Left kidney (tissue), 8 donors: ENCODE results near the gene RBBP8. TPM values are rescaled to one million over a fixed set of nuclear protein-coding genes. Genes with fewer than 3 reads are reported as not detected.
A peak's percentile ranks its signal among the peaks of the same experiment; 100 is the strongest.
"Not testable (repeated sequence)": the region's sequence is repeated elsewhere in the genome, so short reads cannot be mapped to it uniquely, and the experiment has no call there.

Experiments
- DNase-seq: peaks from one replicate; pipeline ENCODE4 v3.0.0-alpha.2; 2013
- long read RNA-seq, 8 donors: transcript quantifications; one replicate each; lab custom pipeline, GENCODE V29; 2026
- polyA plus RNA-seq: library from polyadenylated mRNA; unstranded; fragments of 120-200 nt; gene quantifications from one replicate; pipeline ENCODE4 v1.2.1, GENCODE V29; 2013; ENCODE audit not compliant: insufficient read length

RBBP8 gene
- 59.1 TPM for polyA plus RNA-seq
- long read RNA-seq, donor 1, partial matches to known transcripts = 0 of 1 reads
- long read RNA-seq, donor 1, other reads (novel, unspliced or antisense) = 0 of 1 reads
- long read RNA-seq, donor 2 = 0 reads
- long read RNA-seq, donor 3, partial matches to known transcripts = 0 of 1 reads
- long read RNA-seq, donor 3, other reads (novel, unspliced or antisense) = 0 of 1 reads
- long read RNA-seq, donor 4 = 0 reads
- long read RNA-seq, donor 5, partial matches to known transcripts = 0 of 3 reads
- long read RNA-seq, donor 5, other reads (novel, unspliced or antisense) = 0 of 3 reads
- long read RNA-seq, donor 6, partial matches to known transcripts = 0 of 5 reads
- long read RNA-seq, donor 6, other reads (novel, unspliced or antisense) = 0 of 5 reads
- long read RNA-seq, donor 7, partial matches to known transcripts = 0 of 4 reads
- long read RNA-seq, donor 7, other reads (novel, unspliced or antisense) = 0 of 4 reads
- long read RNA-seq, donor 8, partial matches to known transcripts = 0 of 3 reads
- long read RNA-seq, donor 8, other reads (novel, unspliced or antisense) = 0 of 3 reads

DNA sequence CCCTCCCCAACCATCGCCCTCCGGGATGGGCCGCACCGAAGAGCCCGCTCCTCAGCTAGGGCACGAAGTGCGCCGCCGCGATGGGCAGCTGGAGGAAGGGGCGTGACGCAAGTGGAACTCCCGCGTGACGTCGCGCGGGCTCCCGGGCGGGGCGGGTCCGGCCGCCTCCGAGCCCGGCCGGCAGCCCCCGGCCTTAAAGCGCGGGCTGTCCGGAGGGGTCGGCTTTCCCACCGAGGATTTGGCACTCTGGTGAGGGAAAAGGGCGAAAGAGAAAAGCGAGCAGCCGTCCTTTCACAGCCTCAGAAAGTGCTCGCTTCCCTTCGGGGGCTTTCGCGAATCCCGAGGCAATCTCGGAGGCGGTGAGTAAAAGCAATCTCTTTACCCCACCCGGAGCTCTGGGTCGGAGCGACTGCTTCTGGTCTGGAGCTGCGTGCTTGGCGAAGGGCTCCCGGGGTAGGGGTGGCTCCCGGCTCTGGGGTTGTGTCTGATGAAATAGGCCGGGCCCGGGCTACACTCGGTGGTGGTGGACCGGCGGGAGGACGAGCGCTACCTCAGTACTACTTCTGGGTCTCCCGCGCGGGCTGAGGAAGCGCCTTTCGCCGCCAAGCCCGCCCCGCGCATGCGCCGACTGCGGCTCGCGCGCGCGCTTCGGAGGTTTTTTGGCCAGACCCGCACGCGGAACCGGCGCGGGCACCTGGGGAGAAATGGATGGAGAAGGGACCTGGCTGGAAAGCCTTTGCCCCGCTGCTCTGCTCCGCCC, at the start of gene RBBP8:
TSS of gene RBBP8 (plus strand) at position 123 of the 760 bp plus-strand sequence. CDS start 3,524 bp downstream, outside the sequence.
- DNase-seq = peak; percentile 88

DNA sequence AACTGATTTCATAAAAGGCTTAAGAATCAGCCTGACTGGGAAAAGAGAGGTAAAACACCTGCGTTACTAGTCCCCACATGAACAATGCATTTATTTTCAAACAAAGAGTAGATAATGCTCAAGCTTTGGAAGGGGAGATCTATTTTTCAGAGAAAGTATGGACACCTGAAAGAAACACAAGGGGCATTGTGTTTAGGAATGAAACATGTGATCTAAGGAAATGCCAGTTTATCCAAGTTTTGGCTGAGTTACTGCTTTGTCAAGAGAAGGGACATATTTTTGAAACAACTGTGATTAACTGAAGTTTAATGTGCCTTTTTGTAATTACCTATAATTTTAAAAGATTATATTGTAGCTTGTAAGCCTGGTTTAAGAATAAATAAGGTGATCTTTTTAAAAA, 49.3 kb upstream of the RBBP8 start:
- DNase-seq = no peak

DNA sequence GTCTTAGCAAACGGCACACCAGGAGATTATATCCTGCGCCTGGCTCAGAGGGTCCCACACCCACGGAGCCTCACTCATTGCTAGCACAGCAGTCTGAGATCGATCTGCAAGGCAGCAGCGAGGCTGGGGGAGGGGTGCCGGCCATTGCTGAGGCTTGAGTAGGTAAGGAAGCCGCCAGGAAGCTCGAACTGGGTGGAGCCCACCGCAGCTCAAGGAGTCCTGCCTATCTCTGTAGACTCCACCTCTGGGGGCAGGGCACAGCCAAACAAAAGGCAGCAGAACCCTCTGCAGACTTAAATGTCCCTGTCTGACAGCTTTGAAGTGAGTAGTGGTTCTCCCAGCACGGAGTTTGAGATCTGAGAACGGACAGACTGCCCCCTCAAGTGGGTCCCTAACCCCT, 47.4 kb upstream of the RBBP8 start:
- not testable (repeated sequence) for DNase-seq

DNA sequence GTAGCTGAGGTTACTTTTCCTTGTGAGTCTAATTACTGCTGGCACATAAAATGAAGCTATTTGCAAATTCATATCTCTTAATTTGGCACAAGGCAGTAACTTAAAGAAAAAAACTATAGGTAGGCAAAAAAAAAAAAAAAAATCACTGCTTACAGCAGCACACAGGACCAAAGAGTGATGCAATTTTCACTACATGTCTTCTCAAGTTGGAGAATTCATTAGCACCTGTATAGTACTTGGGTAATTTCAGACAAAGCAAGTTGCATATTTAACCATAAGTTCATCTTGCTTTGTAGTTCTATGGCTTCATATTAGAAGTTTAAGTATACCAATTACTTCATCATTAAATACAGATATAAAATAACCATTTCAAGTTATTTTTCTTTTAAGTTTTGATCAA, 33.7 kb upstream of the RBBP8 start:
- DNase-seq = no peak

DNA sequence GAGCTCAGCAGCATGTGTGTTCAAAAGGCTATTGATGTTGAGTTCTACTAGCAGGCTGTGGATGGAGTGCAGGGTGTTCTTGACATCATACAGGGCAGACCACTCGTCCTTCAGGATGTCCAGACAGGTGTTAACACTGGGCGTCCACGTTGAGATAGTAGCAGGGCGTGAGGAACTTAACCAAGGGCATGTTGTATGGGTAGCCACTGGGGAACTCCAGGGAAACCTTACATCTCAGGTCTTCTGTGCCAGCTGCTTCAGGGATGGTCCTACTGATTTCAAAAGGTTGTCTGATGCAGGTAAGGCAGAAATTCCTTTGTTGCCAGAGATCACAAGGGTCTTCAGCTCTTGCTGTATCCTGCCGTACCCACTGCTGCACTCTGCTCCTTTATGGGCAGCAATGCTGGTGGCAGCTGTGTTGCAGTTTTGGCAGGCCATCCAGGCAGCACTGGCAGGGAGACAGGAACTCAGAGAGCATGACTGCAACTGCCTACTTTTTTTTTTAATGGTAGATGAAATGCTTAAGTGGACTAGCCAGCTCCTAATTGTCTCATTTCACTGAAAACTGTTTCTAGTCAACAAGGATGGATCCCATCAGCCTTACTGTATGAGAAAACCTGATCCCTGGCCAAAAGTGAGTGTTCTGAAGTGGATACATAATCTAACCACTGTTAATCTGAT, 32.4 kb upstream of the RBBP8 start:
- no peak for DNase-seq

DNA sequence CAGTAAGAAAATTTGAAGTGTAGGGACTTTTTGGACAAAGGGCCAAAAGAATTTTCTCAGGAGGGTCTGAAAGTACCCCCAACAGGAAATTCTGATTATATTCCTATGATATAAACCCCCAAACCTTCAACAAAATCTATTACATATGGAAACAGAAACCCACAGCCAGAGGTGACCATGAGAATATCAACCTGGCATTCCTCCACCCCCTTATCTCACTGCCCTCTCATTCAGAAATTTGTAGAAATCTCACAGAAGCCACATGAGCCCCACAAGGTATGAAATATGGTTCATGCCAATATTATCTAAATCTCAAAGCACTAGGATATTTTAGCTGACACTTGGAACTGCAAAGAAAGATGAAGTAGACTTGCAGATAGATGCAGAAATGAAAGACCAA, 31.0 kb upstream of the RBBP8 start:
- DNase-seq = no peak

DNA sequence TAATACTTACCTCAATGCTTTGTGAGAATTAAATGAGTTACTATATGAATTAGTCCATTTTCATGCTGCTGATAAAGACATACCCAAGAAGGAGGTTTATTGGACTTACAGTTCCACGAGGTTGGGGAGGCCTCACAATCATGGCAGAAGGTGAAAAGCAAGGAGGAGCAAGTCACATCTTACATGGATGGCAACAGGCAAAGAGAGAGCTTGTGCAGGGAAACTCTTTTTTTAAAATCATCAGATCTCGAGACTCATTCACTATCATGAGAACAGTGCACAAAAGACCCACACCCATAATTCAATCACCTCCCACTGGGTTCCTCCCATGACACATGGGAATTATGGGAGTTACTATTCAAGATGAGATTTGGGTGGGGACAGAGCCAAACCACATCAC, 29.9 kb upstream of the RBBP8 start:
- not testable (repeated sequence) for DNase-seq

DNA sequence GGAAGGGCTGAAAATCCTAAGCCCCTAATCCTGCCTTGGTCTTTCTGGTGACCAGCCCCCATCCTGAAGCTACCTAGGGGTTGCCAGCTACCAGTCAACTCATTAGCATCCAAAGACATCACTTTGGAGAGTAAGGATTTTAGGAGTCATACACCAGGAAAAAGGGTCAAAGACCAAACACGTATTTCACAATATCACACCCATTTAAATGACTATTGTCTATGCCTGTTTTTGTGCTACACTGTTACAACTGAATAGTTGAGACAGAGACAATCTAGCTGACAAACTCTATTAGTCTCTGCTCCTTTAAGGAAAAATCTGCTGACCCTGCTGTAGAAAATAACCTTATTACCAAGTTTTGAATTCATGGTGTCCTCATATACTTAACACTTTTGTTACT, 21.0 kb upstream of the RBBP8 start:
- DNase-seq = no peak

DNA sequence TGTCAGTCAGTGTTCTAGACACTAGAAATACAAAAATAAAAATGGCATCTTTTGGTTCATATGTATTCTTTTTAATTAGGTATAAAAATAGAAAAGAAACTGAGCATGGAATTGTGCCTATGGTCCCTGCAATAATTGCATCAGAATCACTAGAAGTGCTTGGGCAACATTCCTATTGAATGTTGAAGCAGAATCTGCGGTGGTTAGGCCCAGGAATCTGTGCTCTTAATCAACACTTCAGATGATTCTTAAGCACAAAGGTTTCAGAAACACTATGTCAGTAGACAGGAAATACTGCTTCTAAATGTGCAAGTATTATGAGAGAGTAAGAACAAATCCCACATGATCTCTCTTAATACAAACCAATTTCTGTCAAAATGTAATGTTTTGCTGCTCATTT, 20.3 kb upstream of the RBBP8 start:
- no peak for DNase-seq

DNA sequence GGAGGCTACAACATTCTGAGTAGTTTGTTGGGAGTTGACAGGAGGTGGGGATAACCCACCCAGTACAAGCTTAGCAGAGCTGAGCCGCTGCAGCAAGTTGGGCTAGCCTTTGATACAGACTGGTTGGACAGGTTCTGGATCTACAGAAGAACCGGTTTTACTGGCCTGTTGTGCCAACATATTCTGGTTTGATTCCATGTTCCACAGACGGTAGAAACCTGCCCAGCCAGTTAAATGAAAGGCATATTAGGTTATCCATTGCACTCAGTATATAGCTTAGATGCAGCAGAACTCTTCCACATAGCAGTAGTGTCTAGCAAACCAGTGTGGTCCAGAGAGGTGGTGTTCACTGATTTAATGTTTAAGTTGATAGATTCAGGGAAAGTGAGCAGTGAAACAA, 19.3 kb upstream of the RBBP8 start:
- peak; percentile 77 for DNase-seq

DNA sequence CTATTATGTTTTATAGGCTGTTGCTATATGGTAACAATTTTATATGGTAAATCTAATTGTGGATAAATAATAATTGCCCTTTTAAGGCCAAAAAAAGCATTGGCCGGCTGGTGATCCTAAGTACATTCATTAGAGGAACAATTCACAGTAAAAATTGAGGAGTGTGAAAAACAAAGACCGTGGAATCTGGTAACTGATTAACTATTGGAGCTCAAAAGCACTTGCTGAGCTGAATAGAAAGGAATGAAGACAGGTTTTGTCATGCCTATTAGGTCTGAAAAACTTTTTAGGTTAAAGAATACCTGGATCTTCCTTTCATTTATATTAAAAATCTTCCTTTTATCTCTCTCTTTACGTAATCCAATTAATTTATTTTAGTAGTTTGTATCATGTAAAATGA, 18.5 kb upstream of the RBBP8 start:
- no peak for DNase-seq

DNA sequence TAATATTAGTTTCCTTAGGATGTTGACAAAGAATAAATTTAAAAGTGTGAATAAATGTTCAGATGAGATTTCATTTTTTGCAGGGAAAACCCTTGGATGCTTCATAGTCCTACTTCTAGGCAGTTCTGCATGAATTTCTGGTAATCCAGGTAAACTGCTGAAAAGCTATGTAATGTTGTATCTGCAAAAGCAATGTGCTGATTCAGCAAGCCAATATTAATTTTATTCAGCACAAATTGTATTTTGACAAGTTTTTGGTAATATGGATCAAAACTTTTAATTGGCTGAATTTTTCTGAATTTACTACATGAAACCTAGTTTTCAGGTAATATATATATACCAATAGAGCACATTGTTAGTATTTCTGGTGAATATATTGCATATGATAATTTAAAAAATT, 17.8 kb upstream of the RBBP8 start:
- no peak for DNase-seq

DNA sequence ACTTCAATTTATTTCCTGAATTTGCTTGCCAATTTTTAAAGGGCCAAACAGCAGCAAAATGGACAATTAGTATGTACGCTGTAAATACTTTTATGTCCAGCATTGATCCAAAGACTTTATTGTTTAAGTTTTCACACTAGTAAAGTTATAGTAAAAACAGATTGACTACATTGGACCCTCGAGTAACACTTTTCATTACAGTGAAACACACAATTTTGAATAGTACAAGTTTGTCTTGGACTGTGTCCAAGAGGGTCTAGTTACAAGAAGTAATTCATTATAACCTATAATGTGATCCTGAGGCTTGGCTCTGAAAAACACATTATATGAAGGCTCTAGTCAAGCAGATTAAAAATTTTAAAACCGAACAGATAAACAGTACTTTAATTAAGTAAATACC, 11.4 kb upstream of the RBBP8 start:
- DNase-seq = peak; percentile 61

DNA sequence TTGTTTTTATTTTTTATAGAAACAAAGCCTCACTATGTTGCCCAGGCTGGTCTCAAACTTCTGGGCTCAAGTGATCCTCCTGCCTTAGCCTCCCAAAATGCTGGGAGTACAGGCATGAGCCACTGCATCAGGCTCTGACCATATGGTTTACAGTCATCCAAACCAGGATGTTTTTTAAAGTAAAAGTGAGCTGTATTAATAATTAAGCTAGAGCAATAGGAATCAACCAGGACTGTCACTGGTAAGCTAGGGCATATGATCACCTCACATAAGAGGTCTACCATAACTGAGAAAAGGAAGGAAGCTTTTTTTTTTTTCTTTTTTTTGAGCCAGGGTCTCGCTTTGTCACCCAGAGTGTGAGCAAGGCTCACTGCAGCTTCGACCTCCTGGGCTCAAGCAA, 8.5 kb upstream of the RBBP8 start:
- no peak for DNase-seq

DNA sequence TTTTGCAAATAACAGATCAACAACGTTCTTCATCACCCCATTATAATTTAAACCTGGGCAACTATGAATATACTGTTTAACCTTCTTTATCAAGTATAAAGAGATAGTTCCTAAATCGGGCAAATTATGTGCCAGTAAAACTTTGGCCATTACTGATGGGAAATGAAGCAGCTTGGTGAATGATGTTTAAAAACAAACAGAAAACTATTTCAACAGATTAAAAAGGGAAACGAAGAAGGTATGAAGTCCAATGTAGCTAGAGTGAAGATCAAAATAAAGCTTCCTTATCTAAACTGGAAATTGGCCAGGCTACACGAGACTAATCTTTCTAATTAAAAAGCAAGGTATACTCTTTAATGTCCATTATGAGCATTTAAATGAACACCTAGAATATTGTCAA, 6.7 kb upstream of the RBBP8 start:
- no peak for DNase-seq

DNA sequence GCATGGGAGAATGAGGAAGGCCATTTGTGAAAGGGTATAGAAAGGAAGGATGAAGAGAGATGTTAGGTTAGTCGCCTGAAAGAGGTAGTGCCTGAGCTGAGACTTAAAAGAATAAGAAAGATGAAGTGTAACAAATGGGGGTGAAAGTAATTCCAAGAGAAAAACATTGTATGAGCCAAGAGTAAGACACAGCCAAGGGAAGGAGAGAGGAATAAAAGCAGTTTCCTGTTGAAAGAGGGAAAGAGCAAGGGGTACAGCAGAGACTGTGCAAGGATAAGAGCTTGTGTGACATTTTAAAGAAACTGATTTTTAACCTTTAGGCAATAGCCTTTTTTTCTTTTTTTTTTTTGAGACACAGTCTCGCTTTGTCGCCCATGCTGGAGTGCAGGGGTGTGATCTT, 4.8 kb upstream of the RBBP8 start:
- DNase-seq = no peak

DNA sequence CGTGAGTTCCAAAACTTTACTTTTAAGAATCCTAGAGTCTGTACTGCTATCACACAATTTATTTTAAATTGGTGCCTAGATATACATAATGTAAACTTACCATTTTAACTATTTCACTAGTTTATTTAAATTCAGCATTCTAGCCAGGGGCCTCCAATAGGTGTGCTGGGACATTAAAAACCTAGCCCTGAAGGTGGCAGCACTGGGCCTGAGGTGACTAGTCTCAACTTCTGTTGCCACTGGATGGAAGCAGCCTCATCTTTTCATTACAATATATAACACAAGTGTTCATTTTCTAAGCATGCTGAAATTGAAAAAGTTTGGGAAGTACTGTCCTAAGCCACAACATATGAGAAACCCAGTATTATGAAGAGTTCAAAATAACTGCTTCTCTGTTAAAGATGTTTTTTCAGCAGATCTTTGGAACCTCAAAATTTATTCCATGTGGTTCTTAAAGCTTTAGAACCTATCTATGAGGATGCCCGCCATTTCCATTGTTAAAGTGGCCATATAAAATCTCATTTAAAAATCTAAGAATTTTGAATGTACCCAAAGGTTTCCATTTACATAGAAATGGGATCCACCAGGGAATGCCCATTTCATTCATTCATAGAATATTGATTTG, 2.9 kb upstream of the RBBP8 start:
- DNase-seq = peak; percentile 65

DNA sequence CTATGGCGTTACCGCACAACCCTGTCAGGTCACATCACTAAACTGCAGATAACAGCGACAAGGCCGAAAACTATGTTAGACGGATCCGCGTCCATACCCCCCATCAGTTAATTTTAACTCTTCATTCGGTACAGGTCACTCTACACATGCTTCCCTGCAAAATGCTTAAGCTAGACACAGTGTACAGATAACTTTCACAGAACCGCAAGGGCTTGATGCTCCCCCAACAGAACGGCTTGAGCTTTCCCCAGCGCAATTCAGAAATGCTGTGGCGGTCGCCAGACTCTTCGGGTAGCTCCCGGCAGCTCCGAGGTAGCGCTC, 283 bp upstream of the RBBP8 start:
- no peak for DNase-seq

DNA sequence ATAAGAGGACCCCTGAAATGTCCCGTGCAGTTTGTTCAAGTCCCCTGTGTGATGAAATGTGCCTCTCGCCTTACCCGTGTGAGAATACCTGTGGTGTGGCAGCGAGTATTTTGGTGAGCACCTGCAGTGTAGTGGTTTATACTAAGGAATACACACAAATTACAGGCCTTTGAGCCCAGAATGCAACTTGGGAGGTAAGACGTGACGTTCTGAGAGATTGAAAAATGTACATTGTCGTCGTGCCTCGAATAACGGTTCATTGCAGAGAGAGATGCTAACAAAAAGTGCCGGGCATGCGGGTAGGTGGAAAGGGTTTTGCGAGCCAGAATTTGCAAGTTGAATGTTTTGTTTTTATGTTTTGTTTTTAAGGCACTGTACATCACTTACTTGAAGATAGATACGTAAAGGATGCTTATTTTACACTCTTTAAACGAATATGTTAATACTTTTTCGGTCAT, 867 bp downstream of the RBBP8 start:
- no peak for DNase-seq

DNA sequence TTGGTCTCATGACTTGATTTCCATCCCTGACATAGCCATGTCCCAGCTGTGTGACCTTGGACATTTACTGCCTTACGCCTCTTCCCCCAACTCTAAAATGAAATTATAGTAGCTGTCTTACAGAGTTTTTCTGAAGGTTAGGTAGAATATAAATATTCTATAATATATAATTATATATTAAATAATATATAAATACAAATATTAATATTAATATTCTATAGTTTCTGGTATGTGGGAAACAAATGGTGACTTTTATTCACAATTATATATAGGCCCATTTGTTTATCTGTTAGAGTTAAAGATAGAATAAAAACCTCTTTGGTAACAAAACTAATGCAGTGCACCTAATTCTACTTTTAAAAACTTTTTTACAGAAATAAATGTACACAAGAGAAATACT, 1.7 kb downstream of the RBBP8 start:
- no peak for DNase-seq

DNA sequence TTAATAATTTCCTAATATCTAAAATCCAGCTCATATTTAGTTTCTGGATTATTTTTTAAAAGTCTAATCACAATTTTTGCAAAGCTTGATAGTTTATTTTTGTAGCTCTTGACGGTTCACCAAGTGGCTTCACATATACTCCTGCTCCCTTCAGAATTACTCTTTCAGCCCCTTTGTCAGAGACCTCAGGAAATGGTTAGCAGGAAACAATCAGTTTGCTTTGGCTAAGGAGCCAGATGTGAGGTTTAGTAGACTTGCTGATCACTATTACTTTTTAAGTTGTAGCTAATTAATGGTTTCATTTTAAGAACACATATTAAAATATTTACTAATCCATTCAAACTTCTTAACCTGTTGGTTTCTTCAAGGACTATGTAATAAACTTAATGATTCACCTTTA, 2.3 kb downstream of the RBBP8 start:
- no peak for DNase-seq

DNA sequence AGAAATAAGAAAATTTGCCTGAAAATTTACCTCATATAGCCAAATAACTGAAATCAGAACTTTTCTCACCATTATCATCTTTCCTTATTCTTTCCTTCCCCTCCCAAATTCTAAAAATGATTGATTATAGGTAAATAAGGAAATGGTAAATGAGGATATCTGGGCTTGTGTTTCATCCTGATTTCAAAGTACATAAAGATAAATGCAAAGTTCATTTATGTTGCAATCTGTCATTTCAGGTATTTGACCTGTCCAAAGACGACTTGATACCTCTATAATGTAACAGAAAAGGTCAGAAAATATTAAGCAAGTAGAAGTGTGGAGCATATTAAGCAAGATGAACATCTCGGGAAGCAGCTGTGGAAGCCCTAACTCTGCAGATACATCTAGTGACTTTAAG, 3.4 kb downstream of the RBBP8 start:
- DNase-seq = no peak
